B cell (primary cell): Measurements from ENCODE around the gene CALML4.
"Not testable (repeated sequence)": the region's sequence is repeated elsewhere in the genome, so short reads cannot be mapped to it uniquely, and the experiment has no call there.

Experiments
- CTCF ChIP-seq: fragments of 200-600 bp; IDR thresholded peaks from one replicate; pipeline ENCODE4 v1.8.0; 2022; ENCODE audit warnings: antibody characterized with exemption, mild to moderate bottlenecking
- EZH2 ChIP-seq: IDR thresholded peaks from 2 replicates; pipeline ENCODE4 v1.6.1; 2012; ENCODE audit warnings: borderline replicate concordance, low read depth, mild to moderate bottlenecking, moderate library complexity, low read length; ENCODE audit not compliant: insufficient read depth, poor library complexity, severe bottlenecking

- not testable (repeated sequence) for TF ChIP-seq CTCF, EZH2
Measured at GRCh38 chr15:68221530-68222431, 16.6 kb upstream of the CALML4 start.
